Astrocyte (in vitro differentiated cells and primary cell): ENCODE measurements around the gene LIMS1. TPM values are rescaled to one million over a fixed set of nuclear protein-coding genes. Genes with fewer than 3 reads are reported as not detected.

ENCODE experiments used
- DNase-seq: peaks from one replicate; pipeline ENCODE4 v3.0.0-alpha.2; 2010; ENCODE audit warnings: low read depth
- FAIRE-seq: peaks from 2 replicates; lab custom pipeline; 2011; peaks lifted over from hg19 to GRCh38; lab: Jason Lieb, UNC
- H2AFZ ChIP-seq: 2 replicates; pipeline ENCODE4 v1.6.0; 2012; ENCODE audit warnings: low read depth, low read length, inconsistent platforms
- H3K27ac ChIP-seq: 2 replicates; pipeline ENCODE4 v1.5.1; 2011; ENCODE audit warnings: low read depth, low read length, inconsistent platforms
- H3K27me3 ChIP-seq: 2 replicates; pipeline ENCODE4 v1.6.0; 2011; ENCODE audit warnings: low read length, inconsistent platforms; ENCODE audit not compliant: insufficient read depth
- H3K36me3 ChIP-seq: 2 replicates; pipeline ENCODE4 v1.5.1; 2011; ENCODE audit warnings: low read length, inconsistent platforms; ENCODE audit not compliant: insufficient read depth
- H3K4me1 ChIP-seq: 2 replicates; pipeline ENCODE4 v1.5.1; 2011; ENCODE audit warnings: low read length, inconsistent platforms; ENCODE audit not compliant: insufficient read depth
- H3K4me2 ChIP-seq: 2 replicates; pipeline ENCODE4 v1.6.0; 2012; ENCODE audit warnings: low read length, inconsistent platforms
- H3K4me3 ChIP-seq: 2 replicates; pipeline ENCODE4 v1.5.1; 2011; ENCODE audit warnings: low read depth, mild to moderate bottlenecking, low read length, inconsistent platforms; ENCODE audit not compliant: insufficient read depth
- H3K79me2 ChIP-seq: 2 replicates; pipeline ENCODE4 v1.6.0; 2012; ENCODE audit warnings: mild to moderate bottlenecking, low read length, inconsistent platforms; ENCODE audit not compliant: insufficient read depth
- H3K9ac ChIP-seq: 2 replicates; pipeline ENCODE4 v1.6.0; 2012; ENCODE audit warnings: mild to moderate bottlenecking, low read length, inconsistent platforms
- H3K9me3 ChIP-seq: 2 replicates; pipeline ENCODE4 v1.5.1; 2012; ENCODE audit warnings: low read depth, mild to moderate bottlenecking, low read length, inconsistent platforms; ENCODE audit not compliant: insufficient read depth
- H4K20me1 ChIP-seq: 2 replicates; pipeline ENCODE4 v1.6.0; 2012; ENCODE audit warnings: low read length, inconsistent platforms; ENCODE audit not compliant: insufficient read depth
- H3K27ac Mint-ChIP-seq: one replicate; pipeline ENCODE4 v1.8.0; 2021; ENCODE audit warnings: mild to moderate bottlenecking, mixed read lengths; ENCODE audit not compliant: unreplicated experiment
- H3K27me3 Mint-ChIP-seq: one replicate; pipeline ENCODE4 v1.8.0; 2021; ENCODE audit warnings: low read depth, mixed read lengths; ENCODE audit not compliant: unreplicated experiment
- H3K36me3 Mint-ChIP-seq: one replicate; pipeline ENCODE4 v1.8.0; 2021; ENCODE audit warnings: low read depth, mixed read lengths; ENCODE audit not compliant: unreplicated experiment
- H3K4me1 Mint-ChIP-seq: one replicate; pipeline ENCODE4 v1.8.0; 2021; ENCODE audit warnings: low read depth, mixed read lengths; ENCODE audit not compliant: unreplicated experiment
- H3K4me3 Mint-ChIP-seq: one replicate; pipeline ENCODE4 v1.8.0; 2021; ENCODE audit warnings: mild to moderate bottlenecking, moderate library complexity, mixed read lengths; ENCODE audit not compliant: unreplicated experiment
- H3K9me3 Mint-ChIP-seq: one replicate; pipeline ENCODE4 v1.8.0; 2021; ENCODE audit warnings: mild to moderate bottlenecking, mixed read lengths; ENCODE audit not compliant: unreplicated experiment
- CTCF ChIP-seq: IDR thresholded peaks from 2 replicates; pipeline ENCODE4 v1.5.1; 2011; ENCODE audit warnings: low read depth, mild to moderate bottlenecking, inconsistent platforms, low read length, moderate library complexity; ENCODE audit not compliant: insufficient read depth
- EZH2 ChIP-seq: IDR thresholded peaks from 2 replicates; pipeline ENCODE4 v1.6.1; 2012; ENCODE audit warnings: mild to moderate bottlenecking, low read length, inconsistent platforms; ENCODE audit not compliant: insufficient read depth
- total RNA-seq: library from RNA; stranded (reverse); gene quantifications from 2 replicates; pipeline ENCODE4 v1.2.1, GENCODE V29; 2021

LIMS1 gene
- total RNA-seq, 1 donor from 2014 or later: 205 TPM

- Histone ChIP-seq H3K4me2 (peak overlapping the region; percentile 40), H3K79me2 (peaks cover 93% of the 10 kb centered on the region), H3K4me3 (no peak overlapping the region), H3K36me3 (no peaks in the 10 kb centered on the region), H3K27me3 (no peaks in the 10 kb centered on the region), H3K9ac (peak overlapping the region; percentile 67), H2AFZ (no peak overlapping the region), H3K27ac (peak overlapping the region; percentile 80), H3K9me3 (no peaks in the 10 kb centered on the region), H4K20me1 (no peaks in the 10 kb centered on the region), H3K4me1 (peaks cover 68% of the 10 kb centered on the region)
- DNase-seq: no peak
- peak overlapping the region; percentile 97 for H3K27ac Mint-ChIP-seq
- H3K27me3 Mint-ChIP-seq: no peaks in the 10 kb centered on the region
- H3K4me1 Mint-ChIP-seq: peaks cover 83% of the 10 kb centered on the region
- TF ChIP-seq EZH2 (no peak), CTCF (no peak)
- no peaks in the 10 kb centered on the region for H3K9me3 Mint-ChIP-seq
- H3K36me3 Mint-ChIP-seq: peaks cover 5% of the 10 kb centered on the region
- H3K4me3 Mint-ChIP-seq: peak overlapping the region; percentile 36
- no peak for FAIRE-seq
Observed at GRCh38 chr2:108588070-108588668, 53.9 kb downstream of the LIMS1 start.

GRCh38 chr2:108589372-108589771 lies 55.1 kb downstream of the LIMS1 start:
- Histone ChIP-seq H3K79me2 (peaks cover 81% of the 10 kb centered on the region), H3K36me3 (no peaks in the 10 kb centered on the region), H3K27me3 (no peaks in the 10 kb centered on the region), H3K9ac (peak overlapping the region; percentile 2), H3K4me2 (no peak overlapping the region), H3K27ac (peak overlapping the region; percentile 80), H3K4me1 (peaks cover 73% of the 10 kb centered on the region), H3K4me3 (no peak overlapping the region), H2AFZ (no peak overlapping the region), H3K9me3 (no peaks in the 10 kb centered on the region), H4K20me1 (no peaks in the 10 kb centered on the region)
- Mint-ChIP-seq H3K27ac (peak overlapping the region; percentile 82), H3K4me3 (peak overlapping the region; percentile 70), H3K4me1 (peaks cover 80% of the 10 kb centered on the region), H3K36me3 (peaks cover 5% of the 10 kb centered on the region), H3K9me3 (no peaks in the 10 kb centered on the region), H3K27me3 (no peaks in the 10 kb centered on the region)
- DNase-seq (no peak), FAIRE-seq (no peak)
- no peak for TF ChIP-seq CTCF
- no peak for TF ChIP-seq EZH2

GRCh38 chr2:108589781-108590180 lies 55.5 kb downstream of the LIMS1 start:
- FAIRE-seq: no peak
- Mint-ChIP-seq H3K4me3 (no peak overlapping the region), H3K4me1 (peaks cover 79% of the 10 kb centered on the region), H3K9me3 (no peaks in the 10 kb centered on the region), H3K27me3 (no peaks in the 10 kb centered on the region), H3K36me3 (peaks cover 5% of the 10 kb centered on the region), H3K27ac (peak overlapping the region; percentile 98)
- H2AFZ ChIP-seq: no peak overlapping the region
- H3K27me3 ChIP-seq: no peaks in the 10 kb centered on the region
- peaks cover 75% of the 10 kb centered on the region for H3K4me1 ChIP-seq
- TF ChIP-seq EZH2 (no peak), CTCF (no peak)
- peak overlapping the region; percentile 80 for H3K27ac ChIP-seq
- H4K20me1 ChIP-seq: no peaks in the 10 kb centered on the region
- H3K79me2 ChIP-seq: peaks cover 77% of the 10 kb centered on the region
- DNase-seq: peak; percentile 28
- H3K9me3 ChIP-seq: no peaks in the 10 kb centered on the region
- no peaks in the 10 kb centered on the region for H3K36me3 ChIP-seq
- no peak overlapping the region for H3K4me2 ChIP-seq
- H3K4me3 ChIP-seq: no peak overlapping the region
- no peak overlapping the region for H3K9ac ChIP-seq
